Vagina (tissue), 2 donors: ENCODE measurements around the gene SFI1.

Experiments used
- POLR2A ChIP-seq, 2 donors: fragments of 450-650 bp; IDR thresholded peaks; one replicate each; pipeline ENCODE4 v1.6.1; 2017; ENCODE audit warnings: antibody characterized with exemption in 2 of 2, mild to moderate bottlenecking in 2 of 2, moderate library complexity in 2 of 2
- TF ChIP-seq, protein P1 (sequence below), 3 experiments: fragments of 450-650 bp in 2 of 3; fragments of 200-600 bp in 1 of 3; sonication (generic) in 1 of 3; IDR thresholded peaks; one replicate each; pipeline ENCODE4 v1.5.1; 2017 to 2019; ENCODE audit warnings: antibody characterized with exemption in 3 of 3, mild to moderate bottlenecking in 2 of 3, moderate library complexity in 2 of 3

DNA sequence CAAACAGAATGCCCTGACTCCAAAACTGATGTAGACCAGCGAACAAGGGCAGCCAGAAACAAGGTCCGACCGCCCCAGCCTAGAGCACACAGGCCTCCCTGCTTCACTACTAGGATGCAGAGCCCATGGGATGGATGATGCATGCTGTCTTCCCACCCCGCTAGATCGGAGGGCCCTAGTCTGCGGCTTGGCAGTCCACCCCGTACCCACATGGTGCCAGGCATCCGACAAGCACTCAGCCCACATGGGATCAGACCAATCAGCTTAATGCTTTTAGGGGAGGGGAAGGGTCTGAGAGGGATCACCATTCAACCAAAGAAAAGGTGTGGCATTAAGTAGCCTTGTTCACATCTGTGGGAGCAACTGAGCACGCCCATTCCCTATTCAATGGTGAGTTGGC, 135.1 kb downstream of the SFI1 start:
- TF ChIP-seq, protein P1, sequence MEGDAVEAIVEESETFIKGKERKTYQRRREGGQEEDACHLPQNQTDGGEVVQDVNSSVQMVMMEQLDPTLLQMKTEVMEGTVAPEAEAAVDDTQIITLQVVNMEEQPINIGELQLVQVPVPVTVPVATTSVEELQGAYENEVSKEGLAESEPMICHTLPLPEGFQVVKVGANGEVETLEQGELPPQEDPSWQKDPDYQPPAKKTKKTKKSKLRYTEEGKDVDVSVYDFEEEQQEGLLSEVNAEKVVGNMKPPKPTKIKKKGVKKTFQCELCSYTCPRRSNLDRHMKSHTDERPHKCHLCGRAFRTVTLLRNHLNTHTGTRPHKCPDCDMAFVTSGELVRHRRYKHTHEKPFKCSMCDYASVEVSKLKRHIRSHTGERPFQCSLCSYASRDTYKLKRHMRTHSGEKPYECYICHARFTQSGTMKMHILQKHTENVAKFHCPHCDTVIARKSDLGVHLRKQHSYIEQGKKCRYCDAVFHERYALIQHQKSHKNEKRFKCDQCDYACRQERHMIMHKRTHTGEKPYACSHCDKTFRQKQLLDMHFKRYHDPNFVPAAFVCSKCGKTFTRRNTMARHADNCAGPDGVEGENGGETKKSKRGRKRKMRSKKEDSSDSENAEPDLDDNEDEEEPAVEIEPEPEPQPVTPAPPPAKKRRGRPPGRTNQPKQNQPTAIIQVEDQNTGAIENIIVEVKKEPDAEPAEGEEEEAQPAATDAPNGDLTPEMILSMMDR (IDR thresholded peaks at IDR 0.05), result no peak
- no peak for TF ChIP-seq POLR2A (IDR thresholded peaks at IDR 0.05)
